Measurements from ENCODE around the gene PRICKLE2. TPM values are rescaled to one million over a fixed set of nuclear protein-coding genes. Genes with fewer than 3 reads are reported as not detected.

The PRICKLE2 gene
- total RNA-seq, 2 experiments from 2014 or later, result not detected

- Mint-ChIP-seq H3K27me3 (peaks cover 18% of the 10 kb centered on the region), H3K36me3 (no peaks in the 10 kb centered on the region), H3K4me1 (peaks cover 10% of the 10 kb centered on the region), H3K9me3 (ENCODE audit: low read depth) (no peaks in the 10 kb centered on the region), H3K4me3 (no peak overlapping the region), H3K27ac (no peak overlapping the region)
- ATAC-seq, result no peak
- no peak for DNase-seq
- CTCF ChIA-PET, result interaction anchor here (1.2 kb wide), 1 partner anchor 22 kb away, joined by 4 read pairs; no protein-coding TSS in a partner anchor
Observed at GRCh38 chr3:64053581-64053980, 171.7 kb downstream of the PRICKLE2 start.

GRCh38 chr3:64053117-64053516 lies 172.1 kb downstream of the PRICKLE2 start:
- Mint-ChIP-seq H3K27me3 (peaks cover 16% of the 10 kb centered on the region), H3K9me3 (ENCODE audit: low read depth) (no peaks in the 10 kb centered on the region), H3K4me1 (peaks cover 12% of the 10 kb centered on the region), H3K36me3 (no peaks in the 10 kb centered on the region), H3K4me3 (no peak overlapping the region), H3K27ac (no peak overlapping the region)
- DNase-seq (no peak), ATAC-seq (no peak)
- CTCF ChIA-PET, result interaction anchor here (1.2 kb wide), 1 partner anchor 22 kb away, joined by 4 read pairs; no protein-coding TSS in a partner anchor

GRCh38 chr3:64049832-64050231 lies 175.4 kb downstream of the PRICKLE2 start:
- Mint-ChIP-seq H3K27ac (no peak overlapping the region), H3K36me3 (no peaks in the 10 kb centered on the region), H3K27me3 (peaks cover 26% of the 10 kb centered on the region), H3K4me3 (no peak overlapping the region), H3K9me3 (ENCODE audit: low read depth) (no peaks in the 10 kb centered on the region), H3K4me1 (peaks cover 12% of the 10 kb centered on the region)
- DNase-seq, result no peak
- no peak for ATAC-seq
- CTCF ChIA-PET, result no interaction called here

GRCh38 chr3:64049136-64049535 lies 176.1 kb downstream of the PRICKLE2 start:
- no peaks in the 10 kb centered on the region for H3K36me3 Mint-ChIP-seq
- H3K4me1 Mint-ChIP-seq, result peaks cover 12% of the 10 kb centered on the region
- H3K27me3 Mint-ChIP-seq, result peaks cover 26% of the 10 kb centered on the region
- ATAC-seq (no peak), DNase-seq (no peak)
- CTCF ChIA-PET, result interaction anchor here (1.3 to 1.5 kb wide), 2 partner anchors 19 to 25 kb away, joined by 3 to 5 read pairs; partner anchors contain the start of gene PSMD6
- H3K27ac Mint-ChIP-seq, result no peak overlapping the region
- no peak overlapping the region for H3K4me3 Mint-ChIP-seq
- no peaks in the 10 kb centered on the region for H3K9me3 Mint-ChIP-seq (ENCODE audit: low read depth)

- H3K27ac Mint-ChIP-seq, result no peak overlapping the region
- ATAC-seq, result no peak
- CTCF ChIA-PET, result interaction anchor here (1.3 to 1.5 kb wide), 2 partner anchors 18 to 25 kb away, joined by 3 to 5 read pairs; partner anchors contain the start of gene PSMD6
Observed at GRCh38 chr3:64048631-64049061, 176.6 kb downstream of the PRICKLE2 start.

GRCh38 chr3:64047787-64048186 lies 177.5 kb downstream of the PRICKLE2 start:
- Mint-ChIP-seq H3K36me3 (no peaks in the 10 kb centered on the region), H3K27ac (no peak overlapping the region), H3K9me3 (ENCODE audit: low read depth) (no peaks in the 10 kb centered on the region), H3K27me3 (peaks cover 32% of the 10 kb centered on the region), H3K4me1 (peaks cover 12% of the 10 kb centered on the region), H3K4me3 (no peak overlapping the region)
- ATAC-seq (no peak), DNase-seq (no peak)
- CTCF ChIA-PET, result interaction anchor here (1.3 to 1.5 kb wide), 2 partner anchors 17 to 24 kb away, joined by 3 to 5 read pairs; partner anchors contain the start of gene PSMD6

More at GRCh38 chr3:64048631-64049061, 176.6 kb downstream of the PRICKLE2 start:
- H3K4me3 Mint-ChIP-seq, result no peak overlapping the region
- no peaks in the 10 kb centered on the region for H3K9me3 Mint-ChIP-seq (ENCODE audit: low read depth)
- H3K36me3 Mint-ChIP-seq, result no peaks in the 10 kb centered on the region
- H3K4me1 Mint-ChIP-seq, result peaks cover 12% of the 10 kb centered on the region
- no peak for DNase-seq
- H3K27me3 Mint-ChIP-seq, result peaks cover 27% of the 10 kb centered on the region

GRCh38 chr3:64046996-64047594 lies 178.2 kb downstream of the PRICKLE2 start:
- Mint-ChIP-seq H3K27ac (no peak overlapping the region), H3K4me3 (no peak overlapping the region), H3K27me3 (peaks cover 34% of the 10 kb centered on the region), H3K9me3 (ENCODE audit: low read depth) (no peaks in the 10 kb centered on the region), H3K36me3 (no peaks in the 10 kb centered on the region), H3K4me1 (peaks cover 12% of the 10 kb centered on the region)
- DNase-seq (no peak), ATAC-seq (no peak)
- CTCF ChIA-PET, result interaction anchor here (1.5 kb wide), 1 partner anchor 437 kb away, joined by 3 read pairs; no protein-coding TSS in a partner anchor

GRCh38 chr3:64046592-64046991 lies 178.7 kb downstream of the PRICKLE2 start:
- CTCF ChIA-PET, result interaction anchor here (1.5 kb wide), 1 partner anchor 438 kb away, joined by 3 read pairs; no protein-coding TSS in a partner anchor

GRCh38 chr3:64042952-64043351 lies 182.3 kb downstream of the PRICKLE2 start:
- Mint-ChIP-seq H3K36me3 (no peaks in the 10 kb centered on the region), H3K27ac (no peak overlapping the region), H3K4me3 (no peak overlapping the region), H3K9me3 (ENCODE audit: low read depth) (no peaks in the 10 kb centered on the region), H3K27me3 (peaks cover 39% of the 10 kb centered on the region), H3K4me1 (no peaks in the 10 kb centered on the region)
- DNase-seq (no peak), ATAC-seq (no peak)
- CTCF ChIA-PET, result interaction anchor here (1.4 kb wide), 1 partner anchor 12 kb away, joined by 5 read pairs; no protein-coding TSS in a partner anchor

More at GRCh38 chr3:64046592-64046991, 178.7 kb downstream of the PRICKLE2 start:
- H3K27ac Mint-ChIP-seq, result no peak overlapping the region
- H3K4me3 Mint-ChIP-seq, result no peak overlapping the region
- ATAC-seq (no peak), DNase-seq (no peak)
- H3K9me3 Mint-ChIP-seq (ENCODE audit: low read depth), result no peaks in the 10 kb centered on the region
- H3K36me3 Mint-ChIP-seq, result no peaks in the 10 kb centered on the region
- peaks cover 37% of the 10 kb centered on the region for H3K27me3 Mint-ChIP-seq
- H3K4me1 Mint-ChIP-seq, result peaks cover 12% of the 10 kb centered on the region

Other genes with a start within 250 kb of the PRICKLE2 start
- 10 to 100 TPM; 68.0 to 94.9 TPM for gene PSMD6, start 202.0 kb downstream of the PRICKLE2 start, total RNA-seq